Stimulated activated CD4-positive, alpha-beta T cell treated with anti-CD3 and anti-CD28 coated beads, TNF-alpha, amount 100 ng/mL, for 48 hours (primary cell): Measurements from ENCODE around the gene AQP7.
"Not testable (repeated sequence)": the region's sequence is repeated elsewhere in the genome, so short reads cannot be mapped to it uniquely, and the experiment has no call there.

Source experiments
- DNase-seq, 3 donors: peaks; one replicate each; pipeline ENCODE4 v3.0.0-alpha.2; 2020; ENCODE audit warnings: low read depth in 3 of 3

AQP7 gene

GRCh38 chr9:33395159-33395879 is 7.0 kb downstream of the AQP7 start:
- DNase-seq, result not testable (repeated sequence)

- DNase-seq, result not testable (repeated sequence)
Observed at GRCh38 chr9:33393986-33394385, 8.4 kb downstream of the AQP7 start.

GRCh38 chr9:33393581-33393980 is 8.8 kb downstream of the AQP7 start:
- no peak for DNase-seq

GRCh38 chr9:33392591-33393021 is 9.8 kb downstream of the AQP7 start:
- DNase-seq, result not testable (repeated sequence)

GRCh38 chr9:33391111-33391771 is 11.1 kb downstream of the AQP7 start:
- not testable (repeated sequence) for DNase-seq

- no peak for DNase-seq
Observed at GRCh38 chr9:33388110-33388994, 14.0 kb downstream of the AQP7 start.

GRCh38 chr9:33386998-33387397 is 15.4 kb downstream of the AQP7 start:
- DNase-seq, result not testable (repeated sequence)

GRCh38 chr9:33386641-33386996 is 15.7 kb downstream of the AQP7 start:
- not testable (repeated sequence) for DNase-seq

GRCh38 chr9:33385979-33386640 is 16.3 kb downstream of the AQP7 start:
- DNase-seq, result not testable (repeated sequence)

- not testable (repeated sequence) for DNase-seq
Observed at GRCh38 chr9:33385536-33385935, 16.8 kb downstream of the AQP7 start.

- not testable (repeated sequence) for DNase-seq
Observed at GRCh38 chr9:33383396-33383795, 19.0 kb downstream of the AQP7 start.

GRCh38 chr9:33382397-33382796 is 20.0 kb downstream of the AQP7 start:
- not testable (repeated sequence) for DNase-seq

GRCh38 chr9:33381231-33381791 is 21.1 kb downstream of the AQP7 start:
- DNase-seq, result no peak

GRCh38 chr9:33380390-33381094 is 21.8 kb downstream of the AQP7 start:
- DNase-seq, result no peak

- no peak for DNase-seq
Observed at GRCh38 chr9:33379666-33380389, 22.5 kb downstream of the AQP7 start.

- no peak for DNase-seq
Observed at GRCh38 chr9:33378121-33378795, 24.1 kb downstream of the AQP7 start.

- DNase-seq, result no peak
Observed at GRCh38 chr9:33377089-33377715, 25.2 kb downstream of the AQP7 start.

- no peak for DNase-seq
Observed at GRCh38 chr9:33375841-33376321, 26.5 kb downstream of the AQP7 start.
